Parathyroid adenoma (tissue), 2 donors: ENCODE measurements around the gene DNAH11.
A peak's percentile ranks its signal among the peaks of the same experiment; 100 is the strongest.

Experiments used
- H2AFZ ChIP-seq: fragments of 300-600 bp; sonication (generic); one replicate; pipeline ENCODE4 v1.7.0; 2017; ENCODE audit warnings: antibody characterized with exemption, mild to moderate bottlenecking
- H3K27ac ChIP-seq: fragments of 300-600 bp; sonication (generic); one replicate; pipeline ENCODE4 v1.7.0; 2017
- H3K27me3 ChIP-seq: fragments of 300-600 bp; sonication (generic); one replicate; pipeline ENCODE4 v1.7.0; 2017; ENCODE audit warnings: low read length; ENCODE audit not compliant: control insufficient read depth, insufficient read depth
- H3K36me3 ChIP-seq: fragments of 300-600 bp; sonication (generic); one replicate; pipeline ENCODE4 v1.7.0; 2017; ENCODE audit warnings: low read length; ENCODE audit not compliant: control insufficient read depth, insufficient read depth
- H3K4me1 ChIP-seq: fragments of 300-600 bp; sonication (generic); one replicate; pipeline ENCODE4 v1.7.0; 2017; ENCODE audit warnings: control low read depth
- H3K4me2 ChIP-seq: fragments of 300-600 bp; sonication (generic); one replicate; pipeline ENCODE4 v1.7.0; 2017; ENCODE audit warnings: low read length
- H3K4me3 ChIP-seq: fragments of 300-600 bp; sonication (generic); one replicate; pipeline ENCODE4 v1.7.0; 2017; ENCODE audit warnings: low read depth, low read length
- H3K79me2 ChIP-seq: fragments of 300-600 bp; sonication (generic); one replicate; pipeline ENCODE4 v1.7.0; 2017; ENCODE audit warnings: control low read depth
- H3K9ac ChIP-seq: fragments of 300-600 bp; sonication (generic); one replicate; pipeline ENCODE4 v1.7.0; 2017; ENCODE audit warnings: mild to moderate bottlenecking
- H3K9me3 ChIP-seq: fragments of 300-600 bp; sonication (generic); one replicate; pipeline ENCODE4 v1.7.0; 2017; ENCODE audit warnings: low read length; ENCODE audit not compliant: control insufficient read depth
- CTCF ChIP-seq: fragments of 300-600 bp; sonication (generic); IDR thresholded peaks from one replicate; pipeline ENCODE4 v1.7.0; 2017; ENCODE audit warnings: antibody characterized with exemption, mild to moderate bottlenecking
- donor health status: primary hyperparathyroidism.

The DNAH11 gene

GRCh38 chr7:21542891-21543527 is at the start of gene DNAH11:
TSS of gene DNAH11 (plus strand) at chr7:21543039. CDS start at chr7:21543246, 207 bp downstream.
- peak; percentile 26 for TF ChIP-seq CTCF
- peaks cover 54% of the 10 kb centered on the region for H3K79me2 ChIP-seq
- H3K4me3 ChIP-seq = peak within 1 kb of the TSS; percentile 99
- H3K36me3 ChIP-seq = peaks cover 8% of the 10 kb centered on the region
- H3K27me3 ChIP-seq = no peaks in the 10 kb centered on the region
- H3K4me2 ChIP-seq = peak within 1 kb of the TSS; percentile 98
- peak within 1 kb of the TSS; percentile 96 for H3K9ac ChIP-seq
- H3K27ac ChIP-seq = peak within 1 kb of the TSS; percentile 86
- peak within 1 kb of the TSS; percentile 77 for H2AFZ ChIP-seq
- no peaks in the 10 kb centered on the region for H3K9me3 ChIP-seq
- H3K4me1 ChIP-seq = peaks cover 32% of the 10 kb centered on the region

GRCh38 chr7:21495731-21496130 is 47.1 kb upstream of the DNAH11 start:
- Histone ChIP-seq H3K9ac (no peak overlapping the region), H2AFZ (no peak overlapping the region), H3K27ac (no peak overlapping the region), H3K4me2 (no peak overlapping the region), H3K27me3 (no peaks in the 10 kb centered on the region), H3K36me3 (no peaks in the 10 kb centered on the region), H3K4me3 (no peak overlapping the region), H3K9me3 (no peaks in the 10 kb centered on the region), H3K4me1 (no peaks in the 10 kb centered on the region), H3K79me2 (no peaks in the 10 kb centered on the region)
- no peak for TF ChIP-seq CTCF

- no peak for TF ChIP-seq CTCF
- no peak overlapping the region for H3K27ac ChIP-seq
- no peaks in the 10 kb centered on the region for H3K4me1 ChIP-seq
- H2AFZ ChIP-seq = no peak overlapping the region
- no peaks in the 10 kb centered on the region for H3K9me3 ChIP-seq
- no peak overlapping the region for H3K4me2 ChIP-seq
- H3K4me3 ChIP-seq = no peak overlapping the region
- H3K27me3 ChIP-seq = no peaks in the 10 kb centered on the region
- H3K9ac ChIP-seq = no peak overlapping the region
- no peaks in the 10 kb centered on the region for H3K36me3 ChIP-seq
- no peaks in the 10 kb centered on the region for H3K79me2 ChIP-seq
These were observed 45.8 kb upstream of the DNAH11 start for GRCh38 chr7:21497072-21497471.

- H3K4me1 ChIP-seq = peaks cover 10% of the 10 kb centered on the region
- no peak overlapping the region for H3K27ac ChIP-seq
- no peaks in the 10 kb centered on the region for H3K27me3 ChIP-seq
- no peaks in the 10 kb centered on the region for H3K79me2 ChIP-seq
- H2AFZ ChIP-seq = no peak overlapping the region
- H3K36me3 ChIP-seq = no peaks in the 10 kb centered on the region
- no peaks in the 10 kb centered on the region for H3K9me3 ChIP-seq
- H3K9ac ChIP-seq = no peak overlapping the region
- H3K4me3 ChIP-seq = no peak overlapping the region
- TF ChIP-seq CTCF = no peak
- no peak overlapping the region for H3K4me2 ChIP-seq
These were observed 42.6 kb upstream of the DNAH11 start for GRCh38 chr7:21500117-21500832.
